ENCODE results near the gene UPK2. TPM values are rescaled to one million over a fixed set of nuclear protein-coding genes. Genes with fewer than 3 reads are reported as not detected.

Gene UPK2
- total and polyA plus RNA-seq, 2 of the 13 experiments (the other 11 are each of a cell fraction or from before 2014, with no cell fraction given): not detected

DNA sequence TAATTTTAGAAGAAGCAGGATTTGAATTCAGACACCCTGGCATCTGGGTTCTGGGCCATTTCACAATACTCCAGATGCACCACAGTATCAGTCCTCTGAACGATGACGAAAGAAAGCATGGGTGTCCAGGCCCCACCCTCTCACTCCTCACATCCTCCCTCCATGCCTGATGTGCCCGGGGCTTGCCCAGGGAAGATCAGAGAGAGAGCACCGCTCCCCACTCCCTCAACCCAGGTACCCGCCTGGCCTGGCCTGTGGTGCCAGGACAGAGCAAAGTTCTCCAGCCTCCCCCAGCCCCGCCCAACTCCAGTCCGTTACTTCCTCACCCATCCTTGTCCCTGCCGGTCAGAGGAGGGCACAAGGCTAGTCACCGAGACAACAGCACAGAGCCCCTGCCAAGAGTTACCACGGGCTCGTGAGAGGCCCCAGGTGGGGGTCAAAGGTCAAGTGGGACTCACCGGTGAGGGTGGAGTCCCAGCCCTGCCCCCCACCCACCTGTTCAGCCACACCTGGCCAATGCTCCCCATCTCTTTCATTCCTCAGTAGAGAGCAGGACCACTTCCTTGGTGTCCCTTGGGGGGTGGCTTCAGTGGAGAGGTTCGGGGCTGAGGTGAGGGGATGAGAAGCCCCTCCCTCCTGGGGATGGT lies 38.5 kb upstream of the UPK2 start (continued):
- TF ChIP-seq MED8 (CRISPR knock-in tag; IDR thresholded peaks at IDR 0.05; ENCODE audit: insufficient replicate concordance) (no peak), RFX5 (IDR thresholded peaks at IDR 0.05; ENCODE audit: low read depth, low read length) (no peak), ZNF776 (CRISPR knock-in tag; IDR thresholded peaks at IDR 0.05) (no peak), CCAR2 (optimal IDR thresholded peaks at IDR 0.05; ENCODE audit: low read depth, low read length) (no peak), RAD51 (IDR thresholded peaks at IDR 0.05; ENCODE audit: borderline replicate concordance) (no peak), NKX3-1 (CRISPR knock-in tag; IDR thresholded peaks at IDR 0.05) (no peak), NFIB (CRISPR knock-in tag; IDR thresholded peaks at IDR 0.05; ENCODE audit: borderline replicate concordance) (no peak), GTF2F1 (IDR thresholded peaks at IDR 0.05; ENCODE audit: low read length) (no peak), MED1 (CRISPR knock-in tag; IDR thresholded peaks at IDR 0.05) (no peak), ZNF431 (CRISPR knock-in tag; IDR thresholded peaks at IDR 0.05; ENCODE audit: borderline replicate concordance, low read depth) (no peak), KLF6 (CRISPR knock-in tag; IDR thresholded peaks at IDR 0.05) (0 out of 2 replicates have a peak, but pooled peaks have one; percentile 6), ZIK1 (CRISPR knock-in tag; IDR thresholded peaks at IDR 0.05; ENCODE audit: borderline replicate concordance, low read depth) (no peak), ZNF670 (CRISPR knock-in tag; IDR thresholded peaks at IDR 0.05; ENCODE audit: borderline replicate concordance) (no peak), MXD4 (CRISPR knock-in tag; IDR thresholded peaks at IDR 0.05) (no peak), SP5 (CRISPR knock-in tag; IDR thresholded peaks at IDR 0.05; ENCODE audit: borderline replicate concordance, low read depth) (0 out of 2 replicates have a peak, but pooled peaks have one; percentile 24), CBFB (CRISPR knock-in tag; IDR thresholded peaks at IDR 0.05) (no peak), SNAI1 (CRISPR knock-in tag; IDR thresholded peaks at IDR 0.05; ENCODE audit: borderline replicate concordance) (no peak)
- TF ChIP-seq, protein P1, sequence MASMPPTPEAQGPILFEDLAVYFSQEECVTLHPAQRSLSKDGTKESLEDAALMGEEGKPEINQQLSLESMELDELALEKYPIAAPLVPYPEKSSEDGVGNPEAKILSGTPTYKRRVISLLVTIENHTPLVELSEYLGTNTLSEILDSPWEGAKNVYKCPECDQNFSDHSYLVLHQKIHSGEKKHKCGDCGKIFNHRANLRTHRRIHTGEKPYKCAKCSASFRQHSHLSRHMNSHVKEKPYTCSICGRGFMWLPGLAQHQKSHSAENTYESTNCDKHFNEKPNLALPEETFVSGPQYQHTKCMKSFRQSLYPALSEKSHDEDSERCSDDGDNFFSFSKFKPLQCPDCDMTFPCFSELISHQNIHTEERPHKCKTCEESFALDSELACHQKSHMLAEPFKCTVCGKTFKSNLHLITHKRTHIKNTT (CRISPR knock-in tag; IDR thresholded peaks at IDR 0.05): no peak
- TF ChIP-seq, protein P2, sequence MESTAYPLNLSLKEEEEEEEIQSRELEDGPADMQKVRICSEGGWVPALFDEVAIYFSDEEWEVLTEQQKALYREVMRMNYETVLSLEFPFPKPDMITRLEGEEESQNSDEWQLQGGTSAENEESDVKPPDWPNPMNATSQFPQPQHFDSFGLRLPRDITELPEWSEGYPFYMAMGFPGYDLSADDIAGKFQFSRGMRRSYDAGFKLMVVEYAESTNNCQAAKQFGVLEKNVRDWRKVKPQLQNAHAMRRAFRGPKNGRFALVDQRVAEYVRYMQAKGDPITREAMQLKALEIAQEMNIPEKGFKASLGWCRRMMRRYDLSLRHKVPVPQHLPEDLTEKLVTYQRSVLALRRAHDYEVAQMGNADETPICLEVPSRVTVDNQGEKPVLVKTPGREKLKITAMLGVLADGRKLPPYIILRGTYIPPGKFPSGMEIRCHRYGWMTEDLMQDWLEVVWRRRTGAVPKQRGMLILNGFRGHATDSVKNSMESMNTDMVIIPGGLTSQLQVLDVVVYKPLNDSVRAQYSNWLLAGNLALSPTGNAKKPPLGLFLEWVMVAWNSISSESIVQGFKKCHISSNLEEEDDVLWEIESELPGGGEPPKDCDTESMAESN (CRISPR knock-in tag; conservative IDR thresholded peaks at IDR 0.05): no peak
- TF ChIP-seq, protein P3, sequence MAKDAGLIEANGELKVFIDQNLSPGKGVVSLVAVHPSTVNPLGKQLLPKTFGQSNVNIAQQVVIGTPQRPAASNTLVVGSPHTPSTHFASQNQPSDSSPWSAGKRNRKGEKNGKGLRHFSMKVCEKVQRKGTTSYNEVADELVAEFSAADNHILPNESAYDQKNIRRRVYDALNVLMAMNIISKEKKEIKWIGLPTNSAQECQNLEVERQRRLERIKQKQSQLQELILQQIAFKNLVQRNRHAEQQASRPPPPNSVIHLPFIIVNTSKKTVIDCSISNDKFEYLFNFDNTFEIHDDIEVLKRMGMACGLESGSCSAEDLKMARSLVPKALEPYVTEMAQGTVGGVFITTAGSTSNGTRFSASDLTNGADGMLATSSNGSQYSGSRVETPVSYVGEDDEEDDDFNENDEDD (CRISPR knock-in tag; IDR thresholded peaks at IDR 0.05; ENCODE audit: borderline replicate concordance): no peak
- TF ChIP-seq, protein P4, sequence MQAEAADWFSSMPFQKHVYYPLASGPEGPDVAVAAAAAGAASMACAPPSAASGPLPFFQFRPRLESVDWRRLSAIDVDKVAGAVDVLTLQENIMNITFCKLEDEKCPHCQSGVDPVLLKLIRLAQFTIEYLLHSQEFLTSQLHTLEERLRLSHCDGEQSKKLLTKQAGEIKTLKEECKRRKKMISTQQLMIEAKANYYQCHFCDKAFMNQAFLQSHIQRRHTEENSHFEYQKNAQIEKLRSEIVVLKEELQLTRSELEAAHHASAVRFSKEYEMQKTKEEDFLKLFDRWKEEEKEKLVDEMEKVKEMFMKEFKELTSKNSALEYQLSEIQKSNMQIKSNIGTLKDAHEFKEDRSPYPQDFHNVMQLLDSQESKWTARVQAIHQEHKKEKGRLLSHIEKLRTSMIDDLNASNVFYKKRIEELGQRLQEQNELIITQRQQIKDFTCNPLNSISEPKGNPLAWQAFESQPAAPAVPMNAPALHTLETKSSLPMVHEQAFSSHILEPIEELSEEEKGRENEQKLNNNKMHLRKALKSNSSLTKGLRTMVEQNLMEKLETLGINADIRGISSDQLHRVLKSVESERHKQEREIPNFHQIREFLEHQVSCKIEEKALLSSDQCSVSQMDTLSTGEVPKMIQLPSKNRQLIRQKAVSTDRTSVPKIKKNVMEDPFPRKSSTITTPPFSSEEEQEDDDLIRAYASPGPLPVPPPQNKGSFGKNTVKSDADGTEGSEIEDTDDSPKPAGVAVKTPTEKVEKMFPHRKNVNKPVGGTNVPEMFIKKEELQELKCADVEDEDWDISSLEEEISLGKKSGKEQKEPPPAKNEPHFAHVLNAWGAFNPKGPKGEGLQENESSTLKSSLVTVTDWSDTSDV (CRISPR knock-in tag; IDR thresholded peaks at IDR 0.05): no peak
- TF ChIP-seq, protein P5, sequence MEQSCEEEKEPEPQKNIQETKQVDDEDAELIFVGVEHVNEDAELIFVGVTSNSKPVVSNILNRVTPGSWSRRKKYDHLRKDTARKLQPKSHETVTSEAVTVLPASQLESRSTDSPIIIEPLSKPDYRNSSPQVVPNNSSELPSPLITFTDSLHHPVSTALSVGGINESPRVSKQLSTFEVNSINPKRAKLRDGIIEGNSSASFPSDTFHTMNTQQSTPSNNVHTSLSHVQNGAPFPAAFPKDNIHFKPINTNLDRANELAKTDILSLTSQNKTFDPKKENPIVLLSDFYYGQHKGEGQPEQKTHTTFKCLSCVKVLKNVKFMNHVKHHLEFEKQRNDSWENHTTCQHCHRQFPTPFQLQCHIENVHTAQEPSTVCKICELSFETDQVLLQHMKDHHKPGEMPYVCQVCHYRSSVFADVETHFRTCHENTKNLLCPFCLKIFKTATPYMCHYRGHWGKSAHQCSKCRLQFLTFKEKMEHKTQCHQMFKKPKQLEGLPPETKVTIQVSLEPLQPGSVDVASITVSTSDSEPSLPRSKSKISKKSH (CRISPR knock-in tag; IDR thresholded peaks at IDR 0.05; ENCODE audit: borderline replicate concordance): no peak

All from HepG2 (cell line).